Measurements from ENCODE around the gene TMEM204.

TMEM204 gene

GRCh38 chr16:1537763-1538289 is 4.4 kb downstream of the TMEM204 start:
- DNase-seq = no peak

DNA sequence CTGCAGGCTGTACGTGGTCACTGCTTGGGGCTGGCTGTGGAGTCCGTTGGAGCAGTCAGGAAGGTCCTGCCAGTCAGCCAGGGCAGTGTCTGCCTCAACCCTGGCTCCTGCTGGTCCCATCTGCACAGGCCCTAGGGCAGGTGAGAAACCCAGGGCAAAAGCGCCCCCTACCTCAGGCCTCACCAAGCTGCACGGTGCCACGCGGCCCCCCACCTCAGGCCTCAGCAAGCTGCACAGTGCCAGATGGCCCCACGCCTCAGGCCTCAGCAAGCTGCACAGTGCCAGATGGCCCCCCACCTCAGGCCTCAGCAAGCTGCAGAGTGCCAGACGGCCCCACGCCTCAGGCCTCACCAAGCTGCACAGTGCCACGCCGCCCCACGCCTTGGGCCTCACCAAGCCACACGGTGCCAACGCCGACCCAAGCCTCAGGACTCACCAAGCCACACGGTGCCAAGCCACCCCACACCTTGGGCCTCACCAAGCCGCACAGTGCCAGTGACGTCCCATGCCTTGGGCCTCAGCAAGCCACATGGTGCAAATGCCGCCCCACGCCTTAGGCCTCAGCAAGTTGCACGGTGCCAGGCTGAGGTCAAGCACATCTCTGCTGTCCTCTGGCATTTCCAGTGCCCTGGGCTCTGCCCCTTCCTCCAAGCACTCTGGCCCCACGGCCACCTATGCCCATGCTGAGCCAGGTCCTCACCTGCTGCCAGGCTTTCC is 5.5 kb downstream of the TMEM204 start:
- DNase-seq = no peak

GRCh38 chr16:1539720-1540555 is 6.5 kb downstream of the TMEM204 start:
- DNase-seq = no peak

DNA sequence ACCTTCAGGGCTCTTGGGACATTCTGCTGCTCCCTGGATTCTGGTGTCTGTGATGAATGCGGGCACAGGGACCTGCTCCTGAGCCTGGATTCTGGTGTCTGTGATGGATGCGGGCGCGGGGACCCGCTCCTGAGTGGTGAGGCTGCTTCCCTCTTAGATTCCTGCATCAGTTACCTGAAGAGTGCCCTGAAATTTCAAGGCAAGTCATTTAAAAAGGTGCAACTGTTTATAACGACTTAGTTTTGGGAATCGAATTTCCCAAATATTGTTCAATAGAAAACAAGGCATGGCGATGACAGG is 7.0 kb downstream of the TMEM204 start:
- DNase-seq = no peak

- DNase-seq = no peak
Measured at GRCh38 chr16:1541293-1542165, 8.1 kb downstream of the TMEM204 start.

DNA sequence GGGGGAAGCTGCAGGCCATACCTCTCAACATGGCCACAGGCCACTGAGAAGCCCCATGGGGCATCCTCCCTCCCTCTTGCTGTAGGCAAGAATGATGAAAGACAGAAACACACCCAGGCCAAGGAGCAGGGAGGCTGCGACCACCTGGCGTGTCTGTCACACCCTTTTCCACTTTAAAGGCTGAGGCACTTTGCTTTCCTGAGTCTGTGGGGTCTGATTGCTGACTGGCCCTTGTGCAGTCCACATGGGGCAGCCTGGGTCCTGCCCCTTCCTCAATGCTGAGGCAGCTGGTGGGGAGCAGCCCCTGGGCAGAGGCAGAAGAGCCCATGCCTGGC is 8.7 kb downstream of the TMEM204 start:
- DNase-seq = no peak

- DNase-seq = no peak
Measured at GRCh38 chr16:1542533-1542932, 9.1 kb downstream of the TMEM204 start.

- DNase-seq = peak in 6 of 56 donors; percentile 5 to 42 (median 14)
Measured at GRCh38 chr16:1543085-1543896, 9.8 kb downstream of the TMEM204 start.

GRCh38 chr16:1545044-1546040 is 11.9 kb downstream of the TMEM204 start:
- DNase-seq = peak in 1 of 56 donors; percentile 19

GRCh38 chr16:1546430-1546829 is 13.0 kb downstream of the TMEM204 start:
- DNase-seq = no peak

DNA sequence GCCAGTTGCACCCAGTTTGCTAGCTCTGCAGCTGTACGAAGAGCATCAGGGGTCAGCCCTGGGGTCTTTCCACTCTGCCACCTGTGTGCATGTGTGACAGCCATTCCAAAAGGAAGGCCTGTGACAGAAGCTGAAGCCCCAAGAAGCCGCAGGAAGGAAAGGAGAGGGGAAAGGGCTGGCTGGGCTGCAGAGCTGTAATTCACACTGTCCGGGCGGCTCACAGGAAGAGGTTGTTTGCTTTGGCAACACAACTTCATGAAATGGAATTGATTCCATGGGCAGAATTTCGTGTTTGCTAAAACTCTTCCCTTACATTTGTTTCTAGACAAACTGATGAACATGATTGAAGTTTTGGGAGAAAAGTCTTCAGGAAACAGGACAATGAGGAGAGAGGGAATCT is 14.8 kb downstream of the TMEM204 start:
- DNase-seq = no peak

- no peak for DNase-seq
Measured at GRCh38 chr16:1548727-1549126, 15.3 kb downstream of the TMEM204 start.

GRCh38 chr16:1550069-1550468 is 16.6 kb downstream of the TMEM204 start:
- no peak for DNase-seq

DNA sequence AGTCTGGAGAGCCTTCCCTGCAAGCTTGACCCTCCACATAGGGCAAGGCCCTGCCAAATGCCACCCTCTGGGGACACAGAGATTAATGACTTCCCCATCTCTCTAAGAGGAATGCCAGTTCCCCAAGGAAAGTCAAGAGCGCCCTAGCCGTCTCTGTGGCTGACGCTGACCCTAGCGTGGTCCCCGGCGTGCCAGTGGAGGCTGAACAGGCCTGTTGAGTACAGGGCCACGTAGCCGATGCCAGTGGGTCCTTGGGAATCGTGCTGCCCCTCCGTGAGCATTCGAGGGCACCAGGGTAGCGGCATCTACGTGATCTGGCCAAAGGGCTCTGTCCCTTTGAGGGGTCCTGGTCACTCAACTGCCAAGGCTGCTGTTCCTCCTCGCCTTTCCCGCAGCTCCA is 17.2 kb downstream of the TMEM204 start:
- DNase-seq = no peak

DNA sequence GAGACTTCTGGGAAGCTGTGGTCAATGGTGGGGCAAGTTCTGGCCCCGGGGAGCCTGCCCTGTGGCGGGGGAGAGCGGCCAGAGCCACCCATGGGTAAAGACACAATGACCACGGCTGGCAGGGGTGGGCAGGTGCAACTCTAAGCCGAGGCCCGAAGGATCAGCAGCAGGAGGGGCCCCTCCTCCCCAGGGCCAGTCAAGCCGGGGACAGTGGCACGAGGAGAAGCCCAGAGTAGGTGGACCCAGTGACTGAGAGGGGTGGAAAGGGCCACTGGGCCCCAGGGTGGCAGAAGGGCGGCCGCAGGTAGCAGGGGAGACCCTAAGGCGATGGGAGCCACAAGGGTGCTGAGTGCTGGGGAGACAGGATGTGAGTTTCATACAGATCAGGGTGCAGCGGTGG is 17.7 kb downstream of the TMEM204 start:
- DNase-seq = no peak

DNA sequence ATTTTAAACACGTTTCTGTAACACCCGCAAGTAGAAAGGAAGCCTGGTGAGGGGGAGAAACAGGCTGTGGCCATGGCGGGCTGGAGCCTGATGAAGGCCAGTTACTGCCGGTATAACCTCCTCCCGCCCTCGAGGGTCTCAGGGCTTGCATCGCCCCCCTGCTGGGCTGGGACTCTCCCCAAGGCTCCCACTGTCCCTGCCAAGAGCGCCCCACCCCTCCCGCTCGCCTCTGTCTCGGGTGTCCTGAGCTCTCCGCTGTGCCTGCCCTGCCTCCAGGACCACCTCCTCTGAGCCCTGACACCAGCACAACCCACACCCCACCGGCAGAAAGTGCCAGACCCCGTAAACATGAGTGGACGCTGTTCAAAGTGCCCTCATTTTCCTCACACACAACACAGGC is 18.7 kb downstream of the TMEM204 start:
- DNase-seq = no peak

GRCh38 chr16:1553946-1554825 is 20.7 kb downstream of the TMEM204 start:
- DNase-seq = no peak

DNA sequence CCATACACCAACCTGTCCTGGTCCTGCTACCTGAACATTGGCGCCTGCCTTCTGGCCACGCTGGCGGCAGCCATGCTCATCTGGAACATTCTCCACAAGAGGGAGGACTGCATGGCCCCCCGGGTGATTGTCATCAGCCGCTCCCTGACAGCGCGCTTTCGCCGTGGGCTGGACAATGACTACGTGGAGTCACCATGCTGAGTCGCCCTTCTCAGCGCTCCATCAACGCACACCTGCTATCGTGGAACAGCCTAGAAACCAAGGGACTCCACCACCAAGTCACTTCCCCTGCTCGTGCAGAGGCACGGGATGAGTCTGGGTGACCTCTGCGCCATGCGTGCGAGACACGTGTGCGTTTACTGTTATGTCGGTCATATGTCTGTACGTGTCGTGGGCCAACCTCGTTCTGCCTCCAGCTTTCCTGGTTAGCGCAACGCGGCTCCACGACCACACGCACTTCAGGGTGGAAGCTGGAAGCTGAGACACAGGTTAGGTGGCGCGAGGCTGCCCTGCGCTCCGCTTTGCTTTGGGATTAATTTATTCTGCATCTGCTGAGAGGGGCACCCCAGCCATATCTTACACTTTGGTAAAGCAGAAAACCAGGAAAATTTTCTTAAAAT is 21.5 kb downstream of the TMEM204 start:
- no peak for DNase-seq
